GM23338 (cell line): ENCODE results near the gene MTFR1L.

Source experiments
- CREB1 ChIP-seq: fragments of 250-450 bp; sonication (Bioruptor Pico); IDR thresholded peaks from 2 replicates; pipeline ENCODE4 v1.5.0; 2020; ENCODE audit warnings: low read depth, mild to moderate bottlenecking, moderate library complexity
- CTCF ChIP-seq, 2 experiments: fragments of 200-600 bp in 1 of 2; sonication (generic) in 1 of 2; conservative IDR thresholded peaks; 2 replicates each; pipeline versions ENCODE4 v1.5.1 to v1.6.1; 2016 to 2017; ENCODE audit warnings: antibody characterized with exemption in 2 of 2, low read depth in 2 of 2, mild to moderate bottlenecking in 2 of 2, moderate library complexity in 1 of 2
- ETS1 ChIP-seq: IDR thresholded peaks from 2 replicates; pipeline ENCODE4 v1.6.1; 2016; ENCODE audit warnings: antibody characterized with exemption
- EZH2 ChIP-seq: fragments of 200-600 bp; sonication (generic); IDR thresholded peaks from one replicate; pipeline ENCODE4 v1.8.0; 2017; ENCODE audit warnings: antibody characterized with exemption, mild to moderate bottlenecking, low read depth; ENCODE audit not compliant: unreplicated experiment
- EZH2phosphoT487 ChIP-seq: fragments of 200-600 bp; sonication (generic); IDR thresholded peaks from one replicate; pipeline ENCODE4 v1.8.1; 2018; ENCODE audit warnings: antibody characterized with exemption; ENCODE audit not compliant: unreplicated experiment
- JUNB ChIP-seq: IDR thresholded peaks from one replicate; pipeline ENCODE4 v1.6.1; 2016; ENCODE audit warnings: antibody characterized with exemption; ENCODE audit not compliant: unreplicated experiment
- NANOG ChIP-seq: IDR thresholded peaks from 2 replicates; pipeline ENCODE4 v1.6.1; 2016; ENCODE audit warnings: antibody characterized with exemption, borderline replicate concordance
- POLR2AphosphoS5 ChIP-seq: IDR thresholded peaks from 2 replicates; pipeline ENCODE4 v1.6.1; 2016; ENCODE audit warnings: antibody characterized with exemption, low read depth
- REST ChIP-seq: IDR thresholded peaks from one replicate; pipeline ENCODE4 v1.6.1; 2018; ENCODE audit warnings: antibody characterized with exemption; ENCODE audit not compliant: unreplicated experiment
- STAT1 ChIP-seq: IDR thresholded peaks from one replicate; pipeline ENCODE4 v1.6.1; 2016; ENCODE audit warnings: antibody characterized with exemption; ENCODE audit not compliant: unreplicated experiment
- ZNF114 ChIP-seq: fragments of 250-450 bp; sonication (Bioruptor Pico); IDR thresholded peaks from 2 replicates; pipeline ENCODE4 v1.5.0; 2020; ENCODE audit warnings: mild to moderate bottlenecking, moderate library complexity
- ZNF331 ChIP-seq: fragments of 250-450 bp; sonication (Bioruptor Pico); IDR thresholded peaks from 2 replicates; pipeline ENCODE4 v1.5.0; 2020; ENCODE audit warnings: low read depth, mild to moderate bottlenecking, moderate library complexity
- ZNF462 ChIP-seq: fragments of 250-450 bp; sonication (Bioruptor Pico); IDR thresholded peaks from 2 replicates; pipeline ENCODE4 v1.5.0; 2020; ENCODE audit warnings: mild to moderate bottlenecking, moderate library complexity

GRCh38 chr1:25771221-25772114 lies 48.3 kb upstream of the MTFR1L start:
- no peak for TF ChIP-seq CTCF (conservative IDR thresholded peaks at IDR 0.05; ENCODE audit: low read depth in 2 of 2)
- no peak for TF ChIP-seq POLR2AphosphoS5
- TF ChIP-seq REST = no peak
- no peak for TF ChIP-seq CREB1
- TF ChIP-seq EZH2 = no peak
- TF ChIP-seq JUNB = no peak
- no peak for TF ChIP-seq ZNF462 (CRISPR knock-in tag)
- no peak for TF ChIP-seq EZH2phosphoT487
- no peak for TF ChIP-seq NANOG
- TF ChIP-seq ETS1 = no peak
- no peak for TF ChIP-seq STAT1
- TF ChIP-seq ZNF331 (CRISPR knock-in tag) = no peak
- no peak for TF ChIP-seq ZNF114 (CRISPR knock-in tag)
